Stimulated activated CD8-positive, alpha-beta memory T cell treated with anti-CD3 and anti-CD28 coated beads, Interleukin-15, amount 100 ng/mL, for 4 hours (primary cell): ENCODE data around the gene SBNO2.

Experiments used
- DNase-seq, 2 donors: peaks; one replicate each; pipeline ENCODE4 v3.0.0-alpha.2; 2020; ENCODE audit warnings: low read depth in 2 of 2

The SBNO2 gene

GRCh38 chr19:1105008-1105872 lies 68.8 kb downstream of the SBNO2 start:
- no peak for DNase-seq

- DNase-seq, result peak in 1 of 2 donors; percentile 65
Observed at GRCh38 chr19:1104311-1105007, 69.6 kb downstream of the SBNO2 start.

DNA sequence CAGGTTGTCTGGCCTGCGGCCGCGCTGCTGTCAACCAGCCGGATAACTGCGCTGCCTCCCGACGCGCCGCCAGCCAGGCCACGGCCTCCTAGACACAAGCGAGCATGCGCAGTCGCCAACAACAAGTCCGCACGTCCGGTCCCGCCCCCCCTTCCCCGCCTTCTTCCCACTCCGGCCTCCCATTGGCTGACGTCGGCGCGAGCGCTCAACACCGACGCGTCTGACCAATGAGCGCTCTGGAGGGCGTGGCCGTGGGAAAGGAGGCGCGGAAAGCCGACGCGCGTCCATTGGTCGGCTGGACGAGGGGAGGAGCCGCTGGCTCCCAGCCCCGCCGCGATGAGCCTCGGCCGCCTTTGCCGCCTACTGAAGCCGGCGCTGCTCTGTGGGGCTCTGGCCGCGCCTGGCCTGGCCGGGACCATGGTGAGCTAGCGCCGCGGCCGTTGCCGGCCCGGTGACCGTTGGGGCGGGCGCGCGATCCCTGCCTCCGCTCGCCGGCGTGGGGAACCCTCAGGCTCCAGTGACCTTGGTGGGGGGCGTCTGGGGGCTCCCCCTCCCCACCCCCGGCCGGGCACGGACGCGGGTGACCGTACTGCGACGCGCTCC lies 70.3 kb downstream of the SBNO2 start, which contains the start of gene GPX4:
Gene GPX4, plus strand, starts transcription at position 287 of the 603 bp plus-strand sequence. Its CDS starts 50 bp downstream, at position 337.
- peak; percentile 94 to 97 for DNase-seq

- no peak for DNase-seq
Observed at GRCh38 chr19:1103132-1103707, 70.8 kb downstream of the SBNO2 start.

GRCh38 chr19:1102407-1103131 lies 71.5 kb downstream of the SBNO2 start:
- peak in 1 of 2 donors; percentile 43 for DNase-seq

DNA sequence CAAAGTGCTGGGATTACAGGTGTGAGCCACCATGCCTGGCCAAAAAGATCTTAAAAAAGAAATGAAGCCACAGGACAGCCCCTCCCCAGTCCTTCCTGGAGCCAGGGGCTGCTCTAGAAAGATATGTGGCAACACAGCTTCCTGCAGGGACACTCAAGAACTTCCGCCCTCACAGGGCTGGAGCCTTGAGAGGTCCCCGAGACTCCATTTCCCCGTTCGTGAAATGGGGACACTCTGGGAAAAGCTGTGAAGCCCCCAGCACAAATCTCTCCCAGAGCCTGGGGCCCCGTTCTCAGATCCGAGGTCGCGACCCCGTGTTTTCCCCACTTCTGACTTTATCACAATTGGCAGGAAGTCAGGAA lies 72.8 kb downstream of the SBNO2 start:
- DNase-seq, result no peak

DNA sequence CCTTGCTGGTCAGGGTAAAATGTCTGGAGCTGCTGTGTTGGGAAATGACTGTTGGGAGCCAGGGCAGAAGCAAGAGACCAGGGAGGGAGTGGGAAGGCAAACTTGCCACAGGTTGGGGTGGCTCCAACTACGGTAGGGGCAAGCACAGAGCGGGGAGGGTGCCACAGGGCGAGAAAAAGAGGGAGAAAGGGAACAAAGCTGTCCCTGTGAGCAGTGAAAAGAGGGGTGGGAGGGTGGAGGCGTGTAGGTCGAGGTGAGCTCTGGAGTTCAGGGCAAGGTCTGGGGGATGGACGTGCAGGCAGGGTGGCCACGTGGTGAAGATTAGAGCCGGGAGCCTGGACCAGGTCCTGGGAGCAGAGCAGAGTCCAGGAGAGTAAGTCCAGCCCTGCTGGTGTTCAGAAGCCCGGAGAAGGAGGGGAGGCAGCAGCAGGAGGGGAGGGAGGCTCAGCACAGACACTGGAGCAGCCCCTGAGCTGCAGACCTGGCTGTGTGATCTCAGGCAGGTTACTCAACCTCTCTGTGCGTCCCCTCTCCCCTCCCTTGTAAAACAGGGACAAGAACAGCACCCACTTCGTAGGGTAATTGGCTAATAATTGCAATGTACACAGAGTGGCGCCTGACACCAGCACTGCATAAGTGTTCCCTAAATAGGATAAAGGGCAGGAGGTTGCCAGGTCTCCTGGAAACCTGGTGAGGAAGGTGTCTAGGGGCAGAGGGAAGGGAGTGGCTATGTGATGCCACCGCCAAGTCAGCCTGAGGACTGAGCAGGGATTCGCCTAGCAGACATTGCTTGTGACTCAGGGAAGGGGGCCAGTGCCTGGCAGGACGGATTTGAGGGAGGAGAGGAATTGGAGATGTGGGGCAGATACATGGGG lies 75.7 kb downstream of the SBNO2 start:
- no peak for DNase-seq

DNA sequence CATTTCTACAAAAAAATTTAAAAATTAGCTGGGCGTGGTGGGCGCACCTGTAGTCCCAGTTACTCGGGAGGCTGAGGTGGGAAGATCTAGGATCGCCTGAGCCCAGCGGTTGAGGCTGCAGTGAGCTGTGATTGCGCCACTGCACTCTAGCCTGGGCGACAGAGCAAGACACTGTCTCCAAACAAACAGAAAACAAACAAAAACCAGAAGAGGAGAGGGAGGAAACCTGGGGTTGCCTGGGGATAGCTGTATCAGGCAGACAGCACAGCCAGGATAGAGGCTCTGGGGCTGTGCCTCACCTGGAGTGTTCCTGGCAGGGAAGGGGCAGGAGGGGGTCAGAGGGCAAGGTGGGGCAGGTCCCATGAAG lies 76.3 kb downstream of the SBNO2 start:
- no peak for DNase-seq

- DNase-seq, result peak; percentile 95
Observed at GRCh38 chr19:1094978-1095701, 78.9 kb downstream of the SBNO2 start, which contains the start of gene POLR2E. Gene POLR2E (minus strand): TSS chr19:1095375. CDS start chr19:1095315, 60 bp downstream.

- no peak for DNase-seq
Observed at GRCh38 chr19:1094655-1094977, 79.5 kb downstream of the SBNO2 start.

DNA sequence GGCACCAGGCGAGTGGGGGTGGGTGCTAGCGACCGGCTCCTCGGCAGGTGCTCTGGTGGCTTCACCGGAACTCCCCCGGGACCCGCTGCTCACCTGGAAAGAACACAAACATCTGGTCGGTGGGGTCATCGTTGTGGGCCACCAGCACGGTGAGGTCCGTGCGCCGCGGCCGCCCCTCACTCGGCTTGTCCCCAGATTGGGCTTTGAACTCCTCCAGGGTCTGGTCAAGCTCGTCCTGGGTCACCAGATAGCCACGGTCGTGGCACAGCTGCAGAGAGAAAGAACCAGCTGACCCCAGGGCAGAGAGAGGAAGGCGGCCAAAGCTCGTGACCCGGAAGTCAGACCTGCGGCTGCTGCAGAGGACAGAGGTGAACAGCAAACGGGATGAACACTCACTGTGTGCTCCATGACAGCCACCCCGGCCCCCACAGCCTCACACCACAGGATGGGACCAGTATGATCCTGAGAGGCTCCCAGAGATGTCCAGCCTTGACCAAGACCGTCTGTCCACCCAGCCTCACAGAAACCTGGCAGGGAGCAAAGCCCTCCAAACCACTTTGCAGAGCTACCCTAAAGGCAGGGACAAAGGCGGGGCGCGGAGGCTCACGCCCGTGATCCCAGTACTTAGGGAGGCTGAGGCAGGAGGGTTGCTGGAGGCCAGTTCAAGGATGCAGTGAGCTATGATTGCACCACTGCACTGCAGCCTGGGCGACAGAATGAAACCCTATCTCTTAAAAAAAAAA lies 80.1 kb downstream of the SBNO2 start:
- no peak for DNase-seq

DNA sequence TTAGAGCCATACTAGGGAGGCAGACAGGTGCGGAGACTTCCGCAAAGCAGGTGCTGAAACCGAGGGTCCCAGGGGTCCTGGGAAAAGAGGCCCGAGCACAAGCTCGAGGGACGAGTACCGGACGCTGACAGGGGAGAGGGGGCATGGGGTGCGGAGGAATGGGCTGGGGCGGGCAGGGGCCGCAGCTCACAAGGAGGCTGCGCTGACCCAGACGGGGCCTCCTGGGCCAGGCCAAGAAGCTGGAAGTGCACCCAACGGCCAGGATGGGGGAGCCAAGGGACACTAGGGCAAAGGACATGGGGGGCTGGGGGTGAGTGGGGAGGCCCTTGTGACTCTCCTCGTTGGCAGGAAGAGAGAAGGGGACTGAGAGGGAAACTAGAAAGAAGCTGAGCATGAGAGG lies 80.7 kb downstream of the SBNO2 start:
- no peak for DNase-seq

DNA sequence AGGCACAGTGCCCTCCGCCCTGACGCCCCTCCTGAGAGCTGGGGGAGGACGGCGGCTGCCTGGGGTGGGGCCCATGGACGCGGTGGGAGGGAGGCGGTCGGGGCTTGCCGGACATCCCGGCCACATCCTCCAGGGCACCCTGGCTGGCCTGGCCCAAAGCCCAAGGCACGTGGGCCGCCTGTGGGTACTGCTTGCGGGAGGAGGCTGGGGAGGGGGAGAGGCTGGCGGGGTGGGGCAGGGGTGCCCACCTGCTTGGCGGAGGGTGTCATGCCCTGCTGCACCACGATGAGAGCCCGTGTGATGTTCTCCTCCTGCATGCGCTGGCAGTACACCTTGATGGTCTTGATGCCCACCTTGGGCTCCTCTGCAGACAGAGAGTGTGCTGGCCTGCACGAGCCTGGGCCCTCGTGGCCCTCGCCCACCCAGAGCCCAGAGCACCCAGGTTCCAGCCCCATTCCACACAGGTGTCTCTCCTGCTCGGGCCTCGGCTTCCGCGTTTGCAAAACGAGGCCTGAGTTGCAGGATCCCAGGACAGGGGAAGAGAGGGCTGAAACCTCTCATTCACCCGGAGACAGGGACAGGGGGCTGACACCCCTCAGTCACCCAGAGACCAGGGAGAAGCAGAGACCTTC lies 82.4 kb downstream of the SBNO2 start:
- no peak for DNase-seq

DNA sequence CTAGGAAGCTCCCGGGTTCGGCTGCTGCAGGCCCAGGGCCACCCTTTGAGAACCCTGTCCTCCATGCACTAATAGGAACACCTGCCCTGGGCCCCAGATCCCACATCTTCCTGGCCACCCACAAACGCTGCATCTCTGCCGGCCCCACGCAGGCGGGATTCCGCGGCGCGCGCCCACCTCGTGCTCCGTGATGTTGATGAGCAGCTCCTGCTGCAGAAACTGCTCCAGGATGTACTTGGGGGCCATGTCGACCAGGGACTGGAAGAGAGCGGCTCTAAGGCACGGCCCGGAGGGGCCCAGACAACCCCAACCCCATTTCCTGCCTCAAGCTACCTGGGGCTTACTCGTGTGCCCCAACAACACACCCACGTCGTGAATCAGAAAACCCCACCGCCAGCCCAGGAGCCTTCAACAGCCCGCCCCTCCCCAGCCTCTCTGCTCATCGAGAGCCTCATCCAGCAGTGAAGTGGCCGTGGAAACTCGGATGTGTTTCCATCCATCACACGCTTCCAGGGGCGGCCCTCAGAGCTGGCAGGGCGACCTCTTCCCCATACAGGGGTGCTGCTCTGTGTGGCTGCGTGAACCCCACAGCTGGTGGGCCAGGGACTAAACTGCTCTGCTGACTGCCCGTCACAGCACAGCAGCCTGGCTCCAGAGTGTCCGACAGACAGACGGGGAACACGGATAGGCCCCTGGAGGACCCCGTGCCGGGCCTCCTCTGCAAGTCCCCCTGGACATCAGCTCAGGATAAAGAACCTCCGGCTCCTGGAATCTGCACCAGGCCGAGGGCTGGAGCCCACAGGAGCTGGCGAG lies 83.1 kb downstream of the SBNO2 start:
- peak in 1 of 2 donors; percentile 41 for DNase-seq

- DNase-seq, result no peak
Observed at GRCh38 chr19:1089891-1090290, 84.2 kb downstream of the SBNO2 start.

DNA sequence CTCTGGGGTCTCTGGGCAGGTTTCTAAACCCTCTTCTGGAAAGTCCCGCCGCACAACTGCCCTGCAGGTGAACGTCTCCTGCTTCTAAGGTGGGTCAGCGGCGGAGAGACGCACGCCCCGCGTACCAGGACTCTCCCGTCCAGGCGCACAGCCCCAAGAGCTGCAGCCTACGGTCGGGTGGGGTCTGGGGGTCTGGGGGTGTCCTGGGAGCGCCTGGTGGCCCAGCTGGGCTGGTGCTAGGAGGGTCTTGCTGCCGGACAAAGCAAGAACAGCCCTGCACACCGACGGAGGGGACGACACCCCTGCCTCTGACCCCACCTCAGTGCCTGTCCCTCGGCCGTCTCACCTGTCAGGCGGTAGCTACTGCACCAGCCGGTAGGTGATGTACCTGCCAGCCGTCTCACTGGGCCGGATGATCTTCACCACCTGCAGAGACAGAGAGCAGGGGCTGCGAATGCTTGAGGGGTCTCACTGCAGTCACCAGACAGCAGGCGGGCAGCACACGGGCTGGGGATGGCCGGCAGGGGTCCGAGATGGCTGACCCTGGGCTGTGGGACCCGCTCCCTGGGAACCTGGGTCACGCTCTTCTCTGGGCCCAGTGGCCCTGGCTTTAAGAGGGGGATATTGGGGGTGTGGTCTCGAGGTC lies 84.8 kb downstream of the SBNO2 start:
- no peak for DNase-seq

DNA sequence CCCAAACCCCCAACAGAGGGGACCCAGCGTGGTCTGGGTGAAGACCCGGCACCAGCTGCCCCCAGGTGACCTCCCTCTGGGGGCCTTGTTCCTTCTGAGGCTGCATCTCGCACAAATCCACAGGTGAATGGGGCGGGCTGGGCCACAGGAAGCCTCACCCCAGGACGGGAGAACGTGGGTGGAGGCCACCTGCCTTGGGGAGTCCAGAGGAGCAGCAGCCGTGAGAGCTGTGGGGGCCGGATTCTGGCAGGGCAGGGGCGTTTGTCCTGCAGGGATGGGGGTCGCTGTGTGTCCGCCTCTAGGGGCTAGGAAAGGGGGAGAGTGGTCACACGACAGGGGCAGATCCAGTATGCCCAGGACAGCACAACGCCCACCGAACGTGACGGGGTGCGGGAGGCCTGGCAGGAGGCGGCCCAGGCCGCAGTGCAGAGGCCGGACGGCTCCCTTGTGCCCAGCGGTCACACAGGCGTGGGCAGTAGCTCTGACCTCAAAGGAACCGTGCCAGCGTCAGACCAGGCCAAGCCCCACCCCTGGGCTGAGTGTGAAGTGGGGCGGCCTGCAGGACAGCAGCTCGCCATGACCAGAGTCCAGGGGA lies 85.6 kb downstream of the SBNO2 start:
- DNase-seq, result no peak
